GM21786 (cell line): ENCODE data around the gene PRKCH.
A peak's percentile ranks its signal among the peaks of the same experiment; 100 is the strongest.

ENCODE experiments used
- ATAC-seq: cut with Tn5 transposase; IDR thresholded peaks from one replicate; pipeline ENCODE4 v1.9.1; 2021; ENCODE audit not compliant: unreplicated experiment

Gene PRKCH

DNA sequence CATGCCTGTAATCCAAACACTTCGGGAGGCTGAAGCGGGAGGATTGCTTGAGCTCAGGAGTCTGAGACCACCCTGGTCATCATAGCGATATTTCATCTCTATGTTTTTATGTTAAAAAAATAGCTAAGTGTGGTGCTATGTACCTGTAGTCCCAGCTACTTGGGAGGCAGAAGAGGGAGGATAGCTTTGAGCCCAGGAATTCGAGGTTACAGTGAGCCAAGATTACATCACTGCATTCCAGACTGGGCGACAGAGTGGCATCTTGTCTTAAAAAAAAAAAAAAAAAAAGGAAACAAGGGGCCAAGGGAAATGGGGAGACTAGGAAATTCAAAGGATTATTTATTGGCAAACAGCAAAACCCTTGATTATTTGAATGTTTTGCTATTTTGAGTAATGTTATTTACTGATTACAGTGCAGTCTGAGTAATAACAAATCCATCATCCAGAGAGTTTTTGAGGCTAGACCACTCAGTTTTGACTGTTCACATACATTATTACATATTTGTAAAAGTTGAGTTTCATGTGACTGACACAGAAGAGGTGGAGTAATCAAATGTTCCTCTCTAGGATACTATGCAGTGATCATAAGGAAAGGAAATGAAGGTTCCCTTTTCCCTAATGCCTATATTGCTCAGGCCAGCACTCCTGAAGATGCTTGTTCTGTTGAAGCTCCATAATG, 40.8 kb downstream of the PRKCH start:
- no peak for ATAC-seq

DNA sequence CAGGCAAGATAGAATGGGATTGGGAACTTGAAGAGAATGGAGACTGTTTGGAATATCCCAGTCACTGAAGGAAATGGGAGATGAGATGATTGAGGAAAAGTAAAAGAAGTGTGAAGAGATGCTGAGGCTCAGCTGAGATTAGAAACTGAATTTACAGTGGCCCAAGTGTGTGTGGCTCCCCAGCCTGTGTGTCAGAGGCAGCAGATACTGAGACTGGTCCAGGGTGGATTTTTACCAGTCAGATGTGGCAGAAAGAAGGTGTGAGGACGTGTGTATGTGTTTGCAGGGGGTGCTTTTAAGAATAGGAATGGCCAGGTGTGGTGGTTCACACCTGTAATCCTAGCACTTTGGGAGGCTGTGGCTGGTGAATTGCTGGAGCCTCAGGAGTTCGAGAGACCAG, 42.9 kb downstream of the PRKCH start:
- ATAC-seq, result no peak

- no peak for ATAC-seq
These were observed 44.4 kb downstream of the PRKCH start for GRCh38 chr14:61365667-61366212.

GRCh38 chr14:61368114-61368710, 46.8 kb downstream of the PRKCH start:
- ATAC-seq, result no peak

GRCh38 chr14:61368781-61369453, 47.5 kb downstream of the PRKCH start:
- ATAC-seq, result no peak

DNA sequence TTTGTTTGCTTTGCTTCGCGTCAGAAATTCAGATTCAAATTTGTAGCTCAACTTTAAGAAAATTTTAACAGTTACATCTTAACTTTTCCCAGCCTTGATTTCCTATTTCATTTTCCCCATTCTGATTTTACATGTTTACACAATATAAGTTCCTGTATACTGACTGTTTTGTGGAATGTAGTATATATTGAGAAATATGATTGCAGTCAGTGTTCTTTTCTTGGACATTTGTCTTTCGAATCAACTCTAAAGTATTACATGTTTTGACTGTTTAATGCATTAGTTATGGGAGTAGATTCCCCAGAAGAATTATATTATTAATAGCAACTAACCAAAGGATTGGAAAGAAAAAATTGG, 48.1 kb downstream of the PRKCH start:
- no peak for ATAC-seq

DNA sequence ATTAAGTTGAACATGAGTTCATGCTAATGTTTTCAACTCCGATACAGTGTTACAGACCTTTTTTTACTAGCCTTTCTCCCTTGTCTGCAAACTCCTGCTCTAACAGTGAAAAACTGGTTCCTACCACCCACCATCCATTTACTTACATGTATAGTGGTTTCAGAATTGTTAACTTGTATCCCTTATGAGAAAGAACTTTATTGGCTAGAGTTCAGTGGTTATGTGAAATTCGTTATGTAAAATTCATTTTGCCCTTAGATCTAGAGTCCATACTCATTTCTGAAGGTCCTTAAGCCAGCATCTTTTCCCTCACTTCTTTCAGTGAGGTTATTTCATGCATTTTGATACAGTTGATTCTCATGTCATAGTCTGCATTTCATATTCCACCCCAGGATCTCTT, 51.0 kb downstream of the PRKCH start:
- no peak for ATAC-seq

GRCh38 chr14:61372842-61373555, 51.6 kb downstream of the PRKCH start:
- no peak for ATAC-seq

GRCh38 chr14:61374284-61374683, 52.9 kb downstream of the PRKCH start:
- no peak for ATAC-seq

DNA sequence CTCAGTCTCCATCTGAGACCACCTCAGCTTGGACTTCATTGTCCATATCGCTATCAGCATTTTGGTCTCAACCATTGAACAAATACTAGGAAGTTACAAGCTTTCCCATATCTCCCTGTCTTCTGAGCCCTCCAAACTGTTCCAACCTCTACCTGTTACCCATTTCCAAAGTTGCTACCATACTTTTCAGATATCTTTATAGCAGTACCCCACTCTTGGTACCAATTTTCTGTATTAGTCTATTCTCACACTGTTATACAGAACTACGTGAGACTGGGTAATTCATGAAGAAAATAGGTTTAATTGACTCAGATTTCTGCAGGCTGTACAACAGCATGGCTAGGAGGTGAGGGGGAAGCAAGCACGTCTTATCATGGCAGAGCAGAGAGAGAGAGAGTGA, 53.8 kb downstream of the PRKCH start:
- no peak for ATAC-seq

- ATAC-seq, result no peak
These were observed 54.9 kb downstream of the PRKCH start for GRCh38 chr14:61376314-61376713.

- ATAC-seq, result no peak
These were observed 56.4 kb downstream of the PRKCH start for GRCh38 chr14:61377749-61378148.

GRCh38 chr14:61379639-61380184, 58.3 kb downstream of the PRKCH start:
- ATAC-seq, result peak; percentile 68

DNA sequence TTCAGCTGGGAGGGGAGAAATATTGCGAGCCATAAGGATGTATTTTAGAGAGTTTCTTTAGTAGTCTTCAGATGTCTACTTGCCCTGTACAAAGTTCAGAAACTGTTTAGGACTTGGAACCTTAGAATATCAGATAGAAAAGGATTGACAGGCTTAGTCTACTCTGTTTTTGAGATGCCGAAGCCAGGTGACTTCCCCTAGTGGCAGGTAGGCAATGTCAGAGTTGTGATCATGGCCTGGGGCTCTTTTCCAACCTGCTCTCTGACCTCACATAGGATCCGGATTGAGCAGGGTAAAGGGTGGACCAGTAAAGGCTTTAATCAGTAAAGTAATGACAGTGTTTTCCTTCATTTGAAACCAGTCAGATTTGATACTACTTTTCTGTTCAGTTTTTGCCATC, 59.6 kb downstream of the PRKCH start:
- no peak for ATAC-seq

GRCh38 chr14:61381553-61381952, 60.2 kb downstream of the PRKCH start:
- no peak for ATAC-seq

GRCh38 chr14:61382842-61383241, 61.5 kb downstream of the PRKCH start:
- no peak for ATAC-seq

GRCh38 chr14:61385002-61385685, 63.8 kb downstream of the PRKCH start:
- ATAC-seq, result no peak

DNA sequence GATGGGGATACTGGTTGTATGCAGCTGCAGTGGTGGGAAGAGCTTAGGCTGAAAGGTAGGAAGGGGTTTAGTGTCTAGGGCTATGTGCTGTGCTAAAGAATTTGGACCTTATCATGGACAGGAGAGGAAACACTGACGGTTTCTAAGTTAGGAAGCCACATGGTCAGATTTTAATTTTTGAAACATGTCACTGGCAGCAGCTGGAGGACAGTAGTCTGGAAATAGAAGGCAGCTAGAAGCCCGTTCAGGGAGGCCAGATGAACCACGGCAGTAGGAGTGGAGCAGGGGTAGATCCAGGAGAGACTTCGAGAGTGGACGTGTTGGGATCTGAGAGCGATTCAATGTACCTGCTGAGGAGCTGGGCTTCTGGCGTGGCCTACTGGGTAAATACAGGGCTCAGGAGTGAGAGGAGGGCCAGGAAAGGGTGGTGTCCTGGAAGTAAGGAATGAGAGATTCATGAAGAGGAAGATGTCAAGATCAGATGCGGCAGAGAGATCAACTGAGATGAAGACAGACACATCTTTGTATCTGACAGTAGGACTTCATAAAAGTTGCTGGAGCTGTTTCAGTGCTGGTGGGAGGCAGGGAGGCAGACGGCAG, 64.9 kb downstream of the PRKCH start:
- ATAC-seq, result no peak

GRCh38 chr14:61387076-61387475, 65.7 kb downstream of the PRKCH start:
- no peak for ATAC-seq
